Limb (tissue), 2 donors: ENCODE results near the gene THRA.

Experiments used
- DNase-seq, 2 donors: peaks; one replicate each; pipeline ENCODE4 v3.0.0-alpha.2; 2016; ENCODE audit errors: extremely low spot score in 2 of 2

The THRA gene

DNA sequence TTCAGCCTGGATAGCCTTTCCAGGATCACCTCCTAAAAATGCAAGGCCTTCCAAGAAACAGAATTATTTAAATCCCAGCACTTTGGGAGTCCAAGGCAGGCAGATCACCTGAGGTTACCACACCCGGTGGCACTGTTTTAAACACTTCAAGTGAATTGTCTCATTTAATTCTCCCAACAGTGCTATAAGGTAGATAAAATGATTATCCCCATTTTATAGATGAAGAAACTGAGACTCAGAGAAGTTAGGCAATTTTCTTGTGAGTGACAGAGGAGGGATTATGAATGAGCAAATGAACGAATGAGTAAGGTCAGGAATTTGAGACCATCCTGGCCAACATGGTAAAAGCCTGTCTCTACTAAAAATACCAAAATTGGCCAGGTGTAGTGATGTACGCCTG lies 16.8 kb downstream of the THRA start:
- no peak for DNase-seq

- no peak for DNase-seq
Observed at GRCh38 chr17:40084477-40084876, 21.7 kb downstream of the THRA start.

- DNase-seq = no peak
Observed at GRCh38 chr17:40086150-40087044, 23.6 kb downstream of the THRA start.

DNA sequence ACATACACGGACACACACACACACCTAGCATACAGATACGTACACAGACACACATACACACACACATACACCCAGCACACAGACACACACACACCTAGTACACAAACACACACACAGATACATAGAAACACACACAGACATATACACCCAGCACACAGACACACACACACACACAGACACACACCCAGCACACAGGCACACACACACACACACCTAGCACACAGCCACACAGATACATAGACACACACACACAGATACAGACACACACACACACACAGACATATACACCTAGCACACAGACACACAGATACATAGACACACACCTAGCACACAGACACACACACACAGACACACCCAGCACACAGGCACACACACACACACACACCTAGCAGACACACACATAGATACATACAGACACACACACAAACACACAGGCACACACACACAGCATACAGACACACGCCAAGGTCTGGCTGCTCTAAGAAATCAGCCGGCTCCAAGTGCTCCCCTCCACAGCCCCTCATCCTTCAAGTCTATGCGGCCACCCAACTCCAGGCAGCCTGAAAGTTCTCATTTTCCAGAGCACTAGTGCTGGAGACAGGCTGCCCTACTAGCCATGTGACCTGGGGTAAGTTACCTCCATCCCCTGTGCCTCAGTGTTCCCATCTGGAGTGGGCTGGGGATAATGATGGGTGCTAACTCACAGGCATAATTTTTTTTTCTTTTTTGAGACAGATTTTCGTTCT lies 24.5 kb downstream of the THRA start:
- DNase-seq = no peak

- no peak for DNase-seq
Observed at GRCh38 chr17:40087903-40088718, 25.3 kb downstream of the THRA start.

GRCh38 chr17:40089077-40089895 lies 26.5 kb downstream of the THRA start:
- no peak for DNase-seq

DNA sequence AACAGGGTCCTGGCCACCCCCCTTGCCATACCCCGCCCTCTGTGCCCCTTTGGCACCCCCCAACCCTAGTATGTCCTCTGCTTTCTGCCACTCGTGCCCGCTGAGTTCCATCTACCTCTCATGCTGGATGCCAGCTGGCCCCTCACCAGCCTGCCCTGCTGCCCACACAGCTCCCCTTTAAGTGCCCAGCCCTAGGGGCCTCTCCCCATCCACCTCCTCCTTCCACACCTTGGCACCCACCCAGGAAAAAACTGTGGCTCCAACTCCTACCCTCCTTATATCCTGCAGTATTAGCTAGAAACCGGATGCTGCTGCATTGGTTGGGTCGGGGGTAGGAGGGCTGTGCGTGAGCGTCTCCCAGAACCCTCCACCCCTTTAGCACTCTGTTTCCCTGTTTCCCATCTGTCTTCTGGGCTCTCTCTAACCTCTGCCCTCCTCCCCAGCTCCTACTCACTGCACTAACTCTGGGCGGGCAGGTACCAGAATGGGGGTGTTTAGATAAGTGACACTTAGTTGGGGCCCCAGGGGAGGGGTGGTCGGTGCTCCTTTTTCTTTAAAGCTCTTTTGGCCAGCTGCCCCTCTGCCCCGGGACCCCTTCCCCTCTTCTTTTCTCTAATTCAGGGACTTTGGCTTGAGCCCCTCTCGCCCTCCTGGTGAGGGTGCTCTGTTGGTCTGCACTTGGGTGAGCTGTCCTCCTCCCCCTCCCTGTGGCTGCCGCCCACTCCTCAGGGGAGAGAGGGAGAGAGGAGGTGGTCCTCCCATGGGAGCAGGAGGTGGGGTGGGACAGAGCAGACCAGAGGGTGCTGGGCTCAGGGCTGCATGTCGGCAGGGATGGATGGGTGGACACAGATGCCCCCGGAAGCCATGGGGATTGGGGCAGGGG lies 27.7 kb downstream of the THRA start:
- no peak for DNase-seq

GRCh38 chr17:40091691-40092397 lies 29.1 kb downstream of the THRA start:
- no peak for DNase-seq

- no peak for DNase-seq
Observed at GRCh38 chr17:40092581-40092980, 29.8 kb downstream of the THRA start.

DNA sequence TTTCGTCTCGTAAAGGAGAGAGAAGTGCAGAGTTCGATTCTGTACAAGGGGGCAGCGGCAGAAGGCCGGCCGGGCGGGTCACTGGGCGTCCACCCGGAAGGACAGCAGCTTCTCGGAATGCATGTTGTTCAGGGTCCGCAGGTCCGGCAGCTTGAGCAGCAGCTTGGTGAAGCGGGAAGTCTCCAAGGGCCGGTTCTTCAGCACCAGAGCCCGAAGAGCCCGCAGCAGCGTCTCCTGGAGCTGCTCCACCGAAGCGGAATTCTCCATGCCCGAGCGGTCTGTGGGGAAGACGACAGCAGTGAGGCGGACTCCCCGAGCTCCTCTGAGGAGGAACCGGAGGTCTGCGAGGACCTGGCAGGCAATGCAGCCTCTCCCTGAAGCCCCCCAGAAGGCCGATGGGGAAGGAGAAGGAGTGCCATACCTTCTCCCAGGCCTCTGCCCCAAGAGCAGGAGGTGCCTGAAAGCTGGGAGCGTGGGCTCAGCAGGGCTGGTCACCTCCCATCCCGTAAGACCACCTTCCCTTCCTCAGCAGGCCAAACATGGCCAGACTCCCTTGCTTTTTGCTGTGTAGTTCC lies 30.3 kb downstream of the THRA start:
- DNase-seq = no peak

GRCh38 chr17:40093580-40094201 lies 30.9 kb downstream of the THRA start:
- no peak for DNase-seq

DNA sequence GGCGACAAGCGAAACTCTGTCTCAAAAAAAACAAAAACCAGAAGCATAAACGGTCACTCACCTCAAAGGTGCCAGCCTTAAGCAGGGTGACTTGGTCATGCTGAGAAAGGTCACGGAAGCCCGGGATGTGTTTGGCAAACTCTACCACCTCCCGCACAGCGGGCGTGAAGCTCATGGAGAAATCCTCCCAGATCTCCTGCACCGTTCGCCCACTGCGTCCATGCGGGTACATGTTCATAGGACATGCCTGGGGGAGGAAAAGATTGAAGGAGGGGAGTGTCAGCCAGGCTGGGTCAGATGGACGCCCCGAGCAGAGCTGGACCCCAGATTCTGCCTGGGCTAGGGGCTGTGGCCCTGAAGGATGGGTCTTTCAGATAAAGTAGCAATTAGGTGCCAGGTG lies 32.1 kb downstream of the THRA start:
- DNase-seq = no peak

DNA sequence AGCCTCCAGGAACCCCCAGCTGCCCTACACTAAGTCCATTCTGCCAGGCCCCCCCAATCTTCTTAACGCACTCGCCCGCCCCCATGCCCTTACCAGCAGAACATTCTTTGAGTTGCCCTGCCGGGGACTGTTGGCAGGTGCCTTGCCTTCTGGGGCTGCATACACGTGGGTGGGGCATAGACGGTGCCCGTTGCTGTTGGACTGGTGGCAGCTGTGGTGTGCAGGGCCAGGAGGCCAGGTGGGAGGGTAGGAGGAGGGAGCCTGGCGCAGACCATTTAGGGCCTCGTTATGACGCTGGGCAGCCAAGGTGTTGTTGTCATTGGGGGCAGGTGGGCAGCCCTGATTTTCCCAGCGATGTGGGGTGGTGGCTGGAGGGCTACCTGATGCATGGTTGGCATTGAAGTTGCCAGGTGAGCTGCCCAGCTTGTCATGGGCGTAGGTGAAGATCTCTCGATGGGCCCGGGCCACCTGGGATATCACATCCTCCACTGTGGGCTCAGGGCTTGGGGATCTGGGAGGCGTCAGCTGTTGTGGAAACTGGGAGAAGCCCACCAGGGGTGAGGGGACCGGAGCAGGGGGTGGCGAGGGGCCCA lies 32.7 kb downstream of the THRA start:
- no peak for DNase-seq

- no peak for DNase-seq
Observed at GRCh38 chr17:40095944-40096791, 33.4 kb downstream of the THRA start.

DNA sequence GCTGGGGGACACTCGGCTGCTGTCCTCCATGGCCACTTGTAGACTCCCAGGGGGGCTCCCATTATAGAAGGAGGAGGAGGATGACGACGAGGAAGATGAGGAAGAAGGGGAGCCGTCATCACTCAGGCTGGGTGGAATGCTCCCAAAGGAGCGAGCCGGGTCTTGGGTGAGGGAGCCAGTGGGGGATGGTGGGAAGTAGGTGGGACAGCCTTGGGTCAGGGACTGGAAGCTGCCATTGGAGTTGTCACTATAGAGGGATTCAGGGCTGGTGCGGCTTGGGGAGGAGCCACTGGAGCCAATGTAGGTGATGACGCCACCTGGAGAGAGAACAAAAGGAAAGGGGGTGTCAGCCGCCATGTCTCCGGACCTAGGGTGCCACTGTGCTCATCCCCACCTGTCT lies 34.3 kb downstream of the THRA start:
- DNase-seq = no peak

DNA sequence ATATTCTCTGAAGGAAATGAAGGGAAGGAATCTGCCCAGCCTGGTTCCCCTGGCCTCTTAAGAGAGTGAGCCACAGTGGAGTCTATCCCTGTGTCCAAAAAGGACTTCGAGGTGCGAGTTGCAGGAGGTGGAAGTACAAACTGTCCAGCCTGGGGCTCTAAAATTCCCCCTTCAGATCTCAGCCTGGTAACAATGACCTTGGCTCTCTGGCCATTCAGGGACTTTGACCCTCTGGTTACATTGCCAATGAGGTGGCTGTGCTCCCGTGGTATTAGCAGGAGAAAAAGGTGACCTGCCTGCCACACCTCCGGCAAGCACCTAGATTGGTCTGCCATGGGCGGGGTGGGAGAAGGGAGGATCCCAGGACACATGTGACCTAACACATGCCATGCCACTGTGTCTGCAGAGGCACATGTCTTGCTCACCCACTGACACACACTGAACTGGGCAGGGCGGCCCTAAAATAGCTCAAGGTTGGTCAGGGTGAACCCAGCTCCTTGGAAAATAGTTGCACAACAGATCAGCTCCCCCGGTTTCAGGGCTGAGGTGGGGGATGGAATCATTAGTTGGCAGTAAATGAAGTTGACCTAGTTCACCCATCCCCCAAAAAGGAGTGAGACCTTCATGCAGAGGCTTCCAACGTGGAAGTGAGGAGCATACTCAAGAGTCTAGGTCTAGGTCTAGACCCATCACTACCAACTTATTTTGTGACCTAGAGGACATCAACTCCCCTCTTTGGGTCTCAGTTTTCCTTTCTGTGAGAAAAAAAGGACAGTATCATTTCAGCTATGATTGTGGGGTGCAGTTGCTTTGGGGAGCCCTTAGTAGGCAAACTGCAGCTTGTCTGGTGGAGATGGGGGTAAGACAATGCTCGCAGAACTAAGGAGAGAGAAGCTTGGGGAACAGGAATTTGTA lies 35.4 kb downstream of the THRA start:
- DNase-seq = no peak
